Activated CD4-positive, alpha-beta T cell treated with anti-CD3 and anti-CD28 coated beads for 4 hours (primary cell): ENCODE results near the gene PTBP1.

Source experiments
- DNase-seq, 2 donors: peaks; one replicate each; pipeline ENCODE4 v3.0.0-alpha.2; 2020

Gene PTBP1

GRCh38 chr19:858868-859843, 61.9 kb downstream of the PTBP1 start, which contains the start of gene CFD:
Gene CFD (plus strand): TSS chr19:859664. CDS start chr19:859690, 26 bp downstream.
- DNase-seq, result no peak

GRCh38 chr19:861141-861755, 64.0 kb downstream of the PTBP1 start:
- DNase-seq, result no peak
